Keratinocyte (primary cell): ENCODE data around the gene PTPRN2. TPM values are rescaled to one million over a fixed set of nuclear protein-coding genes. Genes with fewer than 3 reads are reported as not detected.

Experiments
- DNase-seq: peaks from one replicate; pipeline ENCODE4 v3.0.0-alpha.2; 2011; ENCODE audit warnings: low read depth, missing footprints, low spot score
- FAIRE-seq: peaks from 2 replicates; lab custom pipeline; 2011; peaks lifted over from hg19 to GRCh38; lab: Jason Lieb, UNC
- H2AFZ ChIP-seq: 2 replicates; pipeline ENCODE4 v1.6.0; 2012; ENCODE audit warnings: low read length, control low read depth, inconsistent platforms; ENCODE audit not compliant: control insufficient read depth
- H3K27ac ChIP-seq: 2 replicates; pipeline ENCODE4 v1.5.1; 2011; ENCODE audit warnings: low read length; ENCODE audit not compliant: control insufficient read depth, insufficient read depth
- H3K27me3 ChIP-seq: 3 replicates; pipeline ENCODE4 v1.6.0; 2011; ENCODE audit warnings: low read length; ENCODE audit not compliant: control insufficient read depth, insufficient read depth; ENCODE audit errors: extremely low read depth
- H3K36me3 ChIP-seq, 2 experiments: 2 replicates in 1 of 2; 3 replicates in 1 of 2; pipeline ENCODE4 v1.5.1; 2011; ENCODE audit warnings: low read length in 2 of 2, mild to moderate bottlenecking in 1 of 2; ENCODE audit not compliant: control insufficient read depth in 2 of 2, insufficient read depth in 2 of 2; ENCODE audit errors: extremely low read depth in 1 of 2
- H3K4me1 ChIP-seq: 3 replicates; pipeline ENCODE4 v1.5.1; 2011; ENCODE audit warnings: low read length; ENCODE audit not compliant: control insufficient read depth, insufficient read depth; ENCODE audit errors: extremely low read depth
- H3K4me2 ChIP-seq: 3 replicates; pipeline ENCODE4 v1.6.0; 2011; ENCODE audit warnings: low read depth, low read length; ENCODE audit not compliant: control insufficient read depth, insufficient read depth; ENCODE audit errors: extremely low read depth
- H3K4me3 ChIP-seq, 3 experiments: fragments of 200-600 bp in 1 of 3; sonication (generic) in 1 of 3; 2 replicates in 2 of 3; 3 replicates in 1 of 3; pipeline ENCODE4 v1.5.1; 2011 to 2016; ENCODE audit warnings: low read length in 3 of 3, mild to moderate bottlenecking in 3 of 3, control low read depth in 2 of 3, inconsistent platforms in 1 of 3, low read depth in 1 of 3, mixed read lengths in 1 of 3, mixed run types in 1 of 3, moderate library complexity in 1 of 3; ENCODE audit not compliant: control insufficient read depth in 2 of 3, insufficient read depth in 2 of 3; ENCODE audit errors: extremely low read depth in 1 of 3
- H3K79me2 ChIP-seq: 2 replicates; pipeline ENCODE4 v1.6.0; 2012; ENCODE audit warnings: low read length; ENCODE audit not compliant: control insufficient read depth, insufficient read depth
- H3K9ac ChIP-seq: 3 replicates; pipeline ENCODE4 v1.6.0; 2011; ENCODE audit warnings: low read length; ENCODE audit not compliant: control insufficient read depth, insufficient read depth; ENCODE audit errors: extremely low read depth
- H3K9me1 ChIP-seq: 3 replicates; pipeline ENCODE4 v1.6.0; 2011; ENCODE audit warnings: low read length; ENCODE audit not compliant: control insufficient read depth, insufficient read depth; ENCODE audit errors: extremely low read depth
- H3K9me3 ChIP-seq: 2 replicates; pipeline ENCODE4 v1.5.1; 2012; ENCODE audit warnings: low read depth, low read length; ENCODE audit not compliant: control insufficient read depth
- H4K20me1 ChIP-seq: 3 replicates; pipeline ENCODE4 v1.6.0; 2011; ENCODE audit warnings: low read length; ENCODE audit not compliant: control insufficient read depth, insufficient read depth; ENCODE audit errors: extremely low read depth
- EZH2 ChIP-seq: IDR thresholded peaks from one replicate; pipeline ENCODE4 v1.6.1; 2012; ENCODE audit warnings: inconsistent platforms, mild to moderate bottlenecking, low read length, moderate library complexity
- dilution Hi-C: fragments of 300-500 bp; cut with MboI; formaldehyde crosslinking; loops from one replicate; pipeline ENCODE4 v1.7.0; 2020; ENCODE audit warnings: low sequenced_read_pairs; ENCODE audit not compliant: extremely low pct_ligation_motif_present
- polyA plus RNA-seq, 5 experiments: library from polyadenylated mRNA; depleted of rRNA in 3 of 5; stranded (reverse) in 3 of 5; stranded (forward) in 1 of 5; unstranded in 1 of 5; fragments of >200 nt; gene quantifications; 1 replicate in 1 of 5; 2 replicates in 3 of 5; 3 replicates in 1 of 5; pipeline versions ENCODE4 v1.2.1 to v1.2.3, GENCODE V29; 2011 to 2012; ENCODE audit warnings: missing spikeins in 2 of 5, low read depth in 1 of 5, low replicate concordance in 1 of 5
- TF ChIP-seq, protein P1 (sequence below), 3 experiments: IDR thresholded peaks in 1 of 3; conservative IDR thresholded peaks in 1 of 3; optimal IDR thresholded peaks in 1 of 3; 2 replicates in 2 of 3; 3 replicates in 1 of 3; pipeline versions ENCODE3 to v1.5.1; 2011; ENCODE audit warnings: low read length in 3 of 3, mild to moderate bottlenecking in 3 of 3, moderate library complexity in 2 of 3, control low read depth in 1 of 3, inconsistent platforms in 1 of 3; ENCODE audit not compliant: insufficient read depth in 2 of 3; ENCODE audit errors: extremely low read depth in 1 of 3

The PTPRN2 gene
- polyA plus RNA-seq, 1 donor (not counting 4 experiments of a cell fraction or from before 2014, with no cell fraction given), result not detected

DNA sequence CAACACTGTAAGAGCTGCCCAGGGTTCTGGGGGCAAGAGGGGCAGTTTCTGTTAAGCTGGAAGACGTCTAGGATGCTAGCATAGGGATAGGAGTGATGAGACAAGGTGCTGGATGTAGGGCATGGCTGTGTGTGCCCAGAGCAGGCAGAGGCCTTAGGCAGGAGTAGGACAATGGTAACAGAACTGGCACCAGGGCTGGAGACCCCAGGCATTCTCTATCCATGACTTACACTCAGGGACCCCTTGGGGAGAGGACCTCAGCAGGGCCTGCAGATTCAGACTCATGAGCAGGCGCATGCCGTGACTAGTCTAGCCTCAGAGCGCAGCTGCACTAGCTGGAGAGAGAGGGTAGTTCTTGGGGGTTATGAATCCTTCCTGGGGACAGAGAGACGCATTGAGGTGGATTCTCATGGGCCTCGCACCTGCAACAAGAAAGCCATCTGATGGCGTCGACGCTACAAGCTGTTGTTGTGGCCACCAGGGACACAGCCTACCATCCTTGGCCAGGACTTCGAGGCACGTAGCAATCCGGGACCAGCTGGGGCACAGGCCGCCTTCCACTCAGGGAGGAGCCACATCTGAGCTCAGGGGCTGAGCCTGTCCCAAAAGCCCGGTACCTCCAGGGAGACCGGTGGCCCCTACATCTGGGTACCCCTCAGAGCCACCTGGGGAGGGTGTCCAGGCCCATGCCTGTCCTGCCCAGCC lies 474.1 kb downstream of the PTPRN2 start:
- dilution Hi-C loops, result no loop called here
- Histone ChIP-seq H3K9ac (no peak overlapping the region), H3K9me3 (peaks cover 25% of the 10 kb centered on the region), H3K4me2 (no peak overlapping the region), H2AFZ (no peak overlapping the region), H3K79me2 (no peaks in the 10 kb centered on the region), H3K27me3 (no peaks in the 10 kb centered on the region), H3K4me3 (no peak overlapping the region), H3K36me3 (no peaks in the 10 kb centered on the region), H4K20me1 (no peaks in the 10 kb centered on the region), H3K4me1 (no peaks in the 10 kb centered on the region), H3K9me1 (no peaks in the 10 kb centered on the region), H3K27ac (no peak overlapping the region)
- FAIRE-seq (no peak), DNase-seq (no peak)
- TF ChIP-seq, protein P1, sequence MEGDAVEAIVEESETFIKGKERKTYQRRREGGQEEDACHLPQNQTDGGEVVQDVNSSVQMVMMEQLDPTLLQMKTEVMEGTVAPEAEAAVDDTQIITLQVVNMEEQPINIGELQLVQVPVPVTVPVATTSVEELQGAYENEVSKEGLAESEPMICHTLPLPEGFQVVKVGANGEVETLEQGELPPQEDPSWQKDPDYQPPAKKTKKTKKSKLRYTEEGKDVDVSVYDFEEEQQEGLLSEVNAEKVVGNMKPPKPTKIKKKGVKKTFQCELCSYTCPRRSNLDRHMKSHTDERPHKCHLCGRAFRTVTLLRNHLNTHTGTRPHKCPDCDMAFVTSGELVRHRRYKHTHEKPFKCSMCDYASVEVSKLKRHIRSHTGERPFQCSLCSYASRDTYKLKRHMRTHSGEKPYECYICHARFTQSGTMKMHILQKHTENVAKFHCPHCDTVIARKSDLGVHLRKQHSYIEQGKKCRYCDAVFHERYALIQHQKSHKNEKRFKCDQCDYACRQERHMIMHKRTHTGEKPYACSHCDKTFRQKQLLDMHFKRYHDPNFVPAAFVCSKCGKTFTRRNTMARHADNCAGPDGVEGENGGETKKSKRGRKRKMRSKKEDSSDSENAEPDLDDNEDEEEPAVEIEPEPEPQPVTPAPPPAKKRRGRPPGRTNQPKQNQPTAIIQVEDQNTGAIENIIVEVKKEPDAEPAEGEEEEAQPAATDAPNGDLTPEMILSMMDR (optimal IDR thresholded peaks at IDR 0.05 in 1 of 3, IDR thresholded peaks at IDR 0.05 in 1 of 3, conservative IDR thresholded peaks at IDR 0.05 in 1 of 3; ENCODE audit: extremely low read depth in 1 of 3, insufficient read depth in 2 of 3, low read length in 3 of 3), result no peak
- no peak for TF ChIP-seq EZH2

DNA sequence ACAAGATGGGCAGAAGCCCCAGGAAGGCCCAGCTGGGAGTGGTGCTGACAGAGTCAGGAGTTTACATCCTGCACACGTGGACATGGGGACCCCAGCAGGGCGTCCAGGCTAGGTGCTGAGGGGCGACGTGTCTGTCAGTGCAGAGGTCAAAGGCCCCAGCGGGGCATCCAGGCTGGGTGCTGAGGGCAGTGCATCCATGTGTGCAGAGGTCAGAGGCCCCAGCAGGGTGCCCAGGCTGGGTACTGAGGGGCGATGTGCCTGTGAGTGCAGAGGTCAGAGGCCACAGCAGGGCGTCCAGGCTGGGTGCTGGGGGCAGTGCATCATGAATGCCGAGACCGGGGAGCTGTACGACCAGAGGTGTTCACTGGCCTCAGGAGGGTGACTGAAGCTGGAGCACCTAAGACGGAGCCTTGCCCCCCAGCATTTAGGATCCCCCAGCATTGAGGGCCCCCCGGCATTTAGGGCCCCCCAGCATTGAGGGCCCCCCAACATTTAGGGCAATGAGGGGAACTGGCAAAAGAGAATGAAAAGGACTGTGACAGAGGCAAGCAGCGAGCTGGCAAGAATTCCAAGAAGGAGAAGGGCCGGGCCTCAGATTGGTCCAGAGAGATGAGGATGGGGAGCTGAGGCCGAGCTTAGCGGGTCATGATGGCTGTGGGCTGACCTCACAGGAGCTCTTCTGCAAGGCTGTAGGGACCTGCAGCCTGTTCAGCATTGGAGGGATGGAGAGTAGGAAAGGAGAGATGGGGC lies 474.9 kb downstream of the PTPRN2 start:
- dilution Hi-C loops, result no loop called here
- no peak for TF ChIP-seq EZH2
- TF ChIP-seq, protein P1 (optimal IDR thresholded peaks at IDR 0.05 in 1 of 3, IDR thresholded peaks at IDR 0.05 in 1 of 3, conservative IDR thresholded peaks at IDR 0.05 in 1 of 3; ENCODE audit: extremely low read depth in 1 of 3, insufficient read depth in 2 of 3, low read length in 3 of 3), result no peak
- Histone ChIP-seq H3K9me3 (peaks cover 27% of the 10 kb centered on the region), H3K27me3 (no peaks in the 10 kb centered on the region), H3K27ac (no peak overlapping the region), H3K4me1 (no peaks in the 10 kb centered on the region), H3K9me1 (no peaks in the 10 kb centered on the region), H3K4me2 (no peak overlapping the region), H3K9ac (no peak overlapping the region), H4K20me1 (no peaks in the 10 kb centered on the region), H3K36me3 (no peaks in the 10 kb centered on the region), H3K4me3 (no peak overlapping the region), H2AFZ (no peak overlapping the region), H3K79me2 (no peaks in the 10 kb centered on the region)
- FAIRE-seq (no peak), DNase-seq (no peak)
